ENCODE results near the gene STARD4. TPM values are rescaled to one million over a fixed set of nuclear protein-coding genes. Genes with fewer than 3 reads are reported as not detected.

Gene STARD4
- total and polyA plus RNA-seq, 9 of the 15 experiments (the other 6 are each of a cell fraction or from before 2014, with no cell fraction given), result 28.4 to 88.0 (median 34.0) TPM

DNA sequence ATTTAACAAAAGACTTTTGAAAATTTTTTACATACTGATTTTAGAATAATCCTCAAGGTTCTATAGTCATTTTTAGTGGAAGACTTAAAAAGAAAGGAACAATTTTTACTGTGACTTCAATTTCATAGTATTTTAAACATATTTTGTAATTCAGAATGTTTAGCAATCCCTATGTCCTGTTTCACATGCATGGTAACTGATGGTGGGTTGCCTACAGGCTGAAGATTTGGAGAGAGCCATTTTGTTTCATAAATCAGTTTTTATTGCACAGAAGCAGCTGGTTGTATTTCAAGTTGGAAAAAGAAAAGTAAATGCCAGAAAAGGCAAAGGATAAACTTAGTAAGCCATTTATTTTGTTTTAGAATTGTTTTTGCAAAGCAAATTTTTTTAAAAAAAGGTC, 24.0 kb downstream of the STARD4 start:
- H3K9me1 ChIP-seq (ENCODE audit: control insufficient read depth, insufficient read depth, low read length), result no peaks in the 10 kb centered on the region
- no peaks in the 10 kb centered on the region for H3K79me2 ChIP-seq (ENCODE audit: control insufficient read depth, insufficient read depth, low read length)
- intact Hi-C loops (cut with micrococcal nuclease), result no loop called here
- ATAC-seq (no peak), DNase-seq (ENCODE audit: extremely low read depth in 1 of 4, low spot score in 3 of 4) (no peak), FAIRE-seq (no peak)
- no peak overlapping the region for H2AFZ ChIP-seq (ENCODE audit: low read depth, low read length)
- H3K4me1 ChIP-seq (replicated peaks in 1 of 2; ENCODE audit: control insufficient read depth in 2 of 2, insufficient read depth in 2 of 2, low read length in 2 of 2), result no peaks in the 10 kb centered on the region
- H4K20me1 ChIP-seq (replicated peaks; ENCODE audit: control insufficient read depth, insufficient read depth, low read length), result no peaks in the 10 kb centered on the region
- H3K4me2 ChIP-seq (ENCODE audit: insufficient read depth, low read length), result no peak overlapping the region
- H3K9me3 ChIP-seq (replicated peaks; ENCODE audit: control insufficient read depth, insufficient read depth, low read depth, low read length), result no peaks in the 10 kb centered on the region
- no peak overlapping the region for H3K4me3 ChIP-seq
- in situ Hi-C loops (cut with MboI), result no loop called here
- ChIA-PET CTCF (ENCODE audit: low intra/inter-chr PET ratio) (no interaction called here), POLR2A (interaction anchor here (0.8 kb wide), 1 partner anchor 395 kb away, joined by 3 read pairs; no protein-coding TSS in a partner anchor)
- H3K36me3 ChIP-seq (ENCODE audit: control insufficient read depth, insufficient read depth, low read length), result no peaks in the 10 kb centered on the region
- H3K27me3 ChIP-seq (ENCODE audit: control insufficient read depth in 2 of 2, insufficient read depth in 2 of 2, low read length in 2 of 2), result peaks cover 0 to 7% of the 10 kb centered on the region in 2 experiments; a peak in 1 of 5 replicates
- BruUV-seq (replicated peaks), result no TSS peak
- H3K9ac ChIP-seq (ENCODE audit: insufficient read depth in 1 of 2, low read depth in 2 of 2, low read length in 2 of 2), result no peak overlapping the region
- no peak overlapping the region for H3K27ac ChIP-seq (ENCODE audit: extremely low read depth, low read depth, low read length)
- TF ChIP-seq PTRF (tag; IDR thresholded peaks at IDR 0.05), result no peak
- TF ChIP-seq, protein P1, sequence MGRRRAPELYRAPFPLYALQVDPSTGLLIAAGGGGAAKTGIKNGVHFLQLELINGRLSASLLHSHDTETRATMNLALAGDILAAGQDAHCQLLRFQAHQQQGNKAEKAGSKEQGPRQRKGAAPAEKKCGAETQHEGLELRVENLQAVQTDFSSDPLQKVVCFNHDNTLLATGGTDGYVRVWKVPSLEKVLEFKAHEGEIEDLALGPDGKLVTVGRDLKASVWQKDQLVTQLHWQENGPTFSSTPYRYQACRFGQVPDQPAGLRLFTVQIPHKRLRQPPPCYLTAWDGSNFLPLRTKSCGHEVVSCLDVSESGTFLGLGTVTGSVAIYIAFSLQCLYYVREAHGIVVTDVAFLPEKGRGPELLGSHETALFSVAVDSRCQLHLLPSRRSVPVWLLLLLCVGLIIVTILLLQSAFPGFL (CRISPR knock-in tag; IDR thresholded peaks at IDR 0.05), result no peak
- TF ChIP-seq HDAC1 (IDR thresholded peaks at IDR 0.05), result no peak
- no peak for TF ChIP-seq RAD21 (CRISPR knock-in tag; conservative IDR thresholded peaks at IDR 0.05 in 1 of 2, IDR thresholded peaks at IDR 0.05 in 1 of 2)
- no peak for TF ChIP-seq ZNF589 (CRISPR knock-in tag; IDR thresholded peaks at IDR 0.05; ENCODE audit: low read depth)
- no peak for TF ChIP-seq MYBL2 (IDR thresholded peaks at IDR 0.05; ENCODE audit: low read depth)
- TF ChIP-seq MYBL2 (CRISPR knock-in tag; IDR thresholded peaks at IDR 0.05; ENCODE audit: borderline replicate concordance), result no peak
- TF ChIP-seq, protein P2, sequence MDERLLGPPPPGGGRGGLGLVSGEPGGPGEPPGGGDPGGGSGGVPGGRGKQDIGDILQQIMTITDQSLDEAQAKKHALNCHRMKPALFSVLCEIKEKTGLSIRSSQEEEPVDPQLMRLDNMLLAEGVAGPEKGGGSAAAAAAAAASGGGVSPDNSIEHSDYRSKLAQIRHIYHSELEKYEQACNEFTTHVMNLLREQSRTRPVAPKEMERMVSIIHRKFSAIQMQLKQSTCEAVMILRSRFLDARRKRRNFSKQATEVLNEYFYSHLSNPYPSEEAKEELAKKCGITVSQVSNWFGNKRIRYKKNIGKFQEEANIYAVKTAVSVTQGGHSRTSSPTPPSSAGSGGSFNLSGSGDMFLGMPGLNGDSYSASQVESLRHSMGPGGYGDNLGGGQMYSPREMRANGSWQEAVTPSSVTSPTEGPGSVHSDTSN (CRISPR knock-in tag; IDR thresholded peaks at IDR 0.05; ENCODE audit: low read depth), result no peak
- TF ChIP-seq, protein P2 (tag; conservative IDR thresholded peaks at IDR 0.05; ENCODE audit: low read depth), result no peak
- no peak for TF ChIP-seq ARID3B (CRISPR knock-in tag; IDR thresholded peaks at IDR 0.05; ENCODE audit: borderline replicate concordance)
- TF ChIP-seq ARID3A (IDR thresholded peaks at IDR 0.05; ENCODE audit: borderline replicate concordance, low read depth, low read length), result no peak
- no peak for TF ChIP-seq SNRNP70 (optimal IDR thresholded peaks at IDR 0.05; ENCODE audit: low read depth, low read length)
- TF ChIP-seq ETS2 (tag; IDR thresholded peaks at IDR 0.05; ENCODE audit: borderline replicate concordance, poor library complexity, severe bottlenecking), result no peak
- no peak for TF ChIP-seq CBFA2T2 (conservative IDR thresholded peaks at IDR 0.05)

All from K562 (cell line).